ENCODE results near the gene EPB41L2. TPM values are rescaled to one million over a fixed set of nuclear protein-coding genes. Genes with fewer than 3 reads are reported as not detected.

The EPB41L2 gene
- total and polyA plus RNA-seq, 2 experiments from 2014 or later, result 76.2 to 91.7 TPM

- Mint-ChIP-seq H3K4me3 (no peak overlapping the region), H3K27ac (no peak overlapping the region), H3K9me3 (no peaks in the 10 kb centered on the region), H3K4me1 (peaks cover 62% of the 10 kb centered on the region), H3K27me3 (ENCODE audit: insufficient read depth, low read depth, poor library complexity) (no peaks in the 10 kb centered on the region), H3K36me3 (ENCODE audit: low read depth) (no peaks in the 10 kb centered on the region)
- Histone ChIP-seq H2AFZ (no peak overlapping the region), H3K4me1 (ENCODE audit: insufficient read depth) (peaks cover 53% of the 10 kb centered on the region), H3K27me3 (ENCODE audit: insufficient read depth) (no peaks in the 10 kb centered on the region), H3F3A (replicated peaks; ENCODE audit: low read depth) (no peaks in the 10 kb centered on the region), H4K20me1 (replicated peaks; ENCODE audit: insufficient read depth) (0 out of 2 replicates have a peak, but pooled peaks cover 4% of the 10 kb centered on the region), H3K36me3 (ENCODE audit: insufficient read depth) (no peaks in the 10 kb centered on the region), H3K27ac (ENCODE audit: low read depth) (no peak overlapping the region), H3K4me2 (no peak overlapping the region), H3K9me2 (ENCODE audit: insufficient read depth) (no peaks in the 10 kb centered on the region), H3K4me3 (no peak overlapping the region), H3K79me2 (replicated peaks; ENCODE audit: insufficient read depth) (peaks cover 70% of the 10 kb centered on the region)
- TF ChIP-seq ZNF331 (CRISPR knock-in tag; IDR thresholded peaks at IDR 0.05; ENCODE audit: low read depth) (no peak), ZNF462 (CRISPR knock-in tag; IDR thresholded peaks at IDR 0.05) (no peak), JUNB (IDR thresholded peaks at IDR 0.05; ENCODE audit: unreplicated experiment) (no peak), STAT1 (IDR thresholded peaks at IDR 0.05; ENCODE audit: unreplicated experiment) (no peak), ZNF114 (CRISPR knock-in tag; IDR thresholded peaks at IDR 0.05) (no peak), ETS1 (IDR thresholded peaks at IDR 0.05) (no peak), POLR2AphosphoS5 (IDR thresholded peaks at IDR 0.05; ENCODE audit: low read depth) (no peak)
- TF ChIP-seq, protein P1, sequence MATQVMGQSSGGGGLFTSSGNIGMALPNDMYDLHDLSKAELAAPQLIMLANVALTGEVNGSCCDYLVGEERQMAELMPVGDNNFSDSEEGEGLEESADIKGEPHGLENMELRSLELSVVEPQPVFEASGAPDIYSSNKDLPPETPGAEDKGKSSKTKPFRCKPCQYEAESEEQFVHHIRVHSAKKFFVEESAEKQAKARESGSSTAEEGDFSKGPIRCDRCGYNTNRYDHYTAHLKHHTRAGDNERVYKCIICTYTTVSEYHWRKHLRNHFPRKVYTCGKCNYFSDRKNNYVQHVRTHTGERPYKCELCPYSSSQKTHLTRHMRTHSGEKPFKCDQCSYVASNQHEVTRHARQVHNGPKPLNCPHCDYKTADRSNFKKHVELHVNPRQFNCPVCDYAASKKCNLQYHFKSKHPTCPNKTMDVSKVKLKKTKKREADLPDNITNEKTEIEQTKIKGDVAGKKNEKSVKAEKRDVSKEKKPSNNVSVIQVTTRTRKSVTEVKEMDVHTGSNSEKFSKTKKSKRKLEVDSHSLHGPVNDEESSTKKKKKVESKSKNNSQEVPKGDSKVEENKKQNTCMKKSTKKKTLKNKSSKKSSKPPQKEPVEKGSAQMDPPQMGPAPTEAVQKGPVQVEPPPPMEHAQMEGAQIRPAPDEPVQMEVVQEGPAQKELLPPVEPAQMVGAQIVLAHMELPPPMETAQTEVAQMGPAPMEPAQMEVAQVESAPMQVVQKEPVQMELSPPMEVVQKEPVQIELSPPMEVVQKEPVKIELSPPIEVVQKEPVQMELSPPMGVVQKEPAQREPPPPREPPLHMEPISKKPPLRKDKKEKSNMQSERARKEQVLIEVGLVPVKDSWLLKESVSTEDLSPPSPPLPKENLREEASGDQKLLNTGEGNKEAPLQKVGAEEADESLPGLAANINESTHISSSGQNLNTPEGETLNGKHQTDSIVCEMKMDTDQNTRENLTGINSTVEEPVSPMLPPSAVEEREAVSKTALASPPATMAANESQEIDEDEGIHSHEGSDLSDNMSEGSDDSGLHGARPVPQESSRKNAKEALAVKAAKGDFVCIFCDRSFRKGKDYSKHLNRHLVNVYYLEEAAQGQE (IDR thresholded peaks at IDR 0.05; ENCODE audit: unreplicated experiment), result no peak
- ATAC-seq (no peak; the same call in 1 of the 3 replicates), DNase-seq (ENCODE audit: low spot score) (no peak)
Measured at GRCh38 chr6:131001111-131001736, 61.8 kb downstream of the EPB41L2 start.

Data from GM23338 (cell line).